ENCODE measurements around the gene GNL2. TPM values are rescaled to one million over a fixed set of nuclear protein-coding genes. Genes with fewer than 3 reads are reported as not detected.

Gene GNL2
- total and polyA plus RNA-seq, 10 of the 15 experiments (the other 5 are each of a cell fraction or from before 2014, with no cell fraction given) = 64.2 to 167 (median 88.2) TPM

- no TSS peak for BruUV-seq (replicated peaks)
- H3K9me3 ChIP-seq (replicated peaks; ENCODE audit: control insufficient read depth, insufficient read depth, low read length) = no peaks in the 10 kb centered on the region
- POLR2A ChIA-PET = no interaction called here
- no peak for ATAC-seq
- TF ChIP-seq EGR1 (IDR thresholded peaks at IDR 0.05; ENCODE audit: borderline replicate concordance in 1 of 2, low read depth in 2 of 2, low read length in 2 of 2) (no peak), SIX5 (IDR thresholded peaks at IDR 0.05; ENCODE audit: low read depth, low read length, severe bottlenecking) (no peak), IKZF1 (conservative IDR thresholded peaks at IDR 0.05) (no peak)
- H3K79me2 ChIP-seq (ENCODE audit: control insufficient read depth, insufficient read depth, low read length) = no peaks in the 10 kb centered on the region
- H3K27me3 ChIP-seq (replicated peaks in 1 of 2; ENCODE audit: control insufficient read depth in 2 of 2, insufficient read depth in 2 of 2, low read length in 1 of 2) = peaks cover 3 to 4% of the 10 kb centered on the region in 2 experiments; a peak in 2 of 4 replicates
- WGBS (ENCODE audit: insufficient coverage, insufficient replicate concordance, low lambda C conversion rate, missing lambda C conversion rate) = 51% methylated on average over 12 of the region's 12 CpGs
- no peak overlapping the region for H3K9ac ChIP-seq (ENCODE audit: control insufficient read depth, insufficient read depth, low read length)
- H3K27ac ChIP-seq (ENCODE audit: control insufficient read depth, insufficient read depth) = no peak overlapping the region
- H3K4me2 ChIP-seq (ENCODE audit: control insufficient read depth, insufficient read depth) = no peak overlapping the region
- H3K36me3 ChIP-seq (ENCODE audit: control insufficient read depth in 2 of 2, insufficient read depth in 2 of 2, low read length in 1 of 2) = no peaks in the 10 kb centered on the region
- in situ Hi-C loops (cut with MboI) = loop anchor here (5.0 kb wide), 1 partner anchor 72 kb away; no protein-coding TSS in a partner anchor
- no peaks in the 10 kb centered on the region for H4K20me1 ChIP-seq (ENCODE audit: control insufficient read depth, insufficient read depth)
- SMC1A ChIA-PET (ENCODE audit: uncharacterized antibody, unreplicated experiment) = interaction anchor here (0.7 to 14.3 kb wide), 2 partner anchors 75 to 1120 kb away, joined by 3 to 245 read pairs; no protein-coding TSS in a partner anchor
- no peaks in the 10 kb centered on the region for H3K4me1 ChIP-seq (ENCODE audit: control insufficient read depth, insufficient read depth, low read length)
- no peak for DNase-seq (ENCODE audit: low read depth, low spot score)
- CTCF ChIA-PET = interaction anchor here (17.5 kb wide), 1 partner anchor 78 kb away, joined by 521 read pairs; the partner anchor contains the start of gene CDCA8
- FAIRE-seq = no peak
- H3K4me3 ChIP-seq = no peak overlapping the region
- intact Hi-C loops (cut with micrococcal nuclease; ENCODE audit: unreplicated experiment) = no loop called here
- no peak overlapping the region for H2AFZ ChIP-seq (ENCODE audit: control insufficient read depth, low read depth, low read length)
- RAD21 ChIA-PET (ENCODE audit: unreplicated experiment) = interaction anchor here (7.9 kb wide), 1 partner anchor 78 kb away, joined by 105 read pairs; no protein-coding TSS in a partner anchor
These were observed 9.4 kb upstream of the GNL2 start for GRCh38 chr1:37605061-37605650.
